ENCODE measurements around the gene GSTT4. TPM values are rescaled to one million over a fixed set of nuclear protein-coding genes. Genes with fewer than 3 reads are reported as not detected.

Gene GSTT4
- total and polyA plus RNA-seq, 8 donors = not detected

DNA sequence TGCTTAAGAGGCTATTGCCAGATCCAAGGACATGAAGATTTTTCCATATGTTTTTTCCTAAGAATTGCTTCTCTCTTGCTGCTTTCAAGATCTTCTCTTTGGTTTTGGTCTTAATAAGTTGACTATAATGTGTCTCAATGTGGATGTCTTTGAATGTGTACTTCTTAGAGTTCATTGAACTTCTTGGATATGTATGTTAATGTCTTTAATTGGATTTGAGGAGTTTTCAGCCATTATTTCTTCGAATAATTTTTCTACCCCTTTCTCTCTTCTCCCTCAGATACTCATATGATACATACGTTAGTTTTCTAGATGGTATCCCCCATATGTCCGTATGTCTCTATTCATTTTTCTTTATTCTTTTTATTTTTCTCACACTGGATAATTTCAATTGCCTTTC, 19.1 kb upstream of the GSTT4 start:
- Histone ChIP-seq H3K4me1 (peaks cover 0 to 6% (median 2%) of the 10 kb centered on the region in 4 donors), H3K27ac (no peak overlapping the region), H3K27me3 (no peaks in the 10 kb centered on the region), H3K36me3 (peaks cover 0 to 9% (median 8%) of the 10 kb centered on the region in 4 donors), H3K9me3 (peaks cover 0 to 5% (median 0%) of the 10 kb centered on the region in 4 donors), H3K4me3 (no peak overlapping the region)
- no peak for TF ChIP-seq EP300 (IDR thresholded peaks at IDR 0.05)
- TF ChIP-seq, protein P1, sequence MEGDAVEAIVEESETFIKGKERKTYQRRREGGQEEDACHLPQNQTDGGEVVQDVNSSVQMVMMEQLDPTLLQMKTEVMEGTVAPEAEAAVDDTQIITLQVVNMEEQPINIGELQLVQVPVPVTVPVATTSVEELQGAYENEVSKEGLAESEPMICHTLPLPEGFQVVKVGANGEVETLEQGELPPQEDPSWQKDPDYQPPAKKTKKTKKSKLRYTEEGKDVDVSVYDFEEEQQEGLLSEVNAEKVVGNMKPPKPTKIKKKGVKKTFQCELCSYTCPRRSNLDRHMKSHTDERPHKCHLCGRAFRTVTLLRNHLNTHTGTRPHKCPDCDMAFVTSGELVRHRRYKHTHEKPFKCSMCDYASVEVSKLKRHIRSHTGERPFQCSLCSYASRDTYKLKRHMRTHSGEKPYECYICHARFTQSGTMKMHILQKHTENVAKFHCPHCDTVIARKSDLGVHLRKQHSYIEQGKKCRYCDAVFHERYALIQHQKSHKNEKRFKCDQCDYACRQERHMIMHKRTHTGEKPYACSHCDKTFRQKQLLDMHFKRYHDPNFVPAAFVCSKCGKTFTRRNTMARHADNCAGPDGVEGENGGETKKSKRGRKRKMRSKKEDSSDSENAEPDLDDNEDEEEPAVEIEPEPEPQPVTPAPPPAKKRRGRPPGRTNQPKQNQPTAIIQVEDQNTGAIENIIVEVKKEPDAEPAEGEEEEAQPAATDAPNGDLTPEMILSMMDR (IDR thresholded peaks at IDR 0.05) = no peak
- TF ChIP-seq POLR2AphosphoS5 (IDR thresholded peaks at IDR 0.05) = no peak
- TF ChIP-seq POLR2A (IDR thresholded peaks at IDR 0.05) = no peak
- WGBS, 5 donors = 95 to 98% (median 96%) methylated on average over 3 of the region's 3 CpGs
- no peak for DNase-seq
- intact Hi-C loops (cut with DNase I; ENCODE audit: low total_unique reads) = no loop called here

DNA sequence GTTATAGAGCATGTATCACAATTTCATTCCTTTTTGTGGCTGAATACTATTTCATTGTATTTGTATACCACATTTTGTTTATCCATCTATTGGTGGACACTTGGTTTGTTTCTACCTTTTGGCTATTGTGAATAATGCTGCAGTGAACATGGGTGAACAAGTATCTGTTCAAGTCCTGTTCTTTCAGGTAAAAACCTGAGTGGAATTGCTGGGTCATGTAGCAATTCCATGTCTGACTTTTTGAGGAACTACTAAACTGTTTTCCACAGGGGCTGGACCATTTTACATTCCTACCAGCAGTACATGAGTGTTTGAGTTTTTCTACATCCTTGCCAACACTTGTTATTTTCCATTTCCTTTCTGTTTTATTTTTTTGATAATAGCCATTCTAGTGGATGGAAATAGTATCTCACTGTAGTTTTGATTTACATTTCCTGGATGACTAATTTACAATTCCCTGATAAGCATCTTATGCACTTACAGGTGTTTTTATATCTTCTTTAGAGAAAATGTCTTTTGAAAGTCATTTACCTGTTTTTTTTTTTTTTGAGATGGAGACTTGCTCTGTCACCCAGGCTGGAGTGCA, 18.0 kb upstream of the GSTT4 start:
- Histone ChIP-seq H3K27ac (no peak overlapping the region), H3K9me3 (peaks cover 0 to 5% (median 0%) of the 10 kb centered on the region in 4 donors), H3K4me3 (no peak overlapping the region), H3K27me3 (no peaks in the 10 kb centered on the region), H3K4me1 (peaks cover 0 to 6% (median 2%) of the 10 kb centered on the region in 4 donors), H3K36me3 (peaks cover 0 to 9% (median 8%) of the 10 kb centered on the region in 4 donors)
- TF ChIP-seq EP300 (IDR thresholded peaks at IDR 0.05) (no peak), POLR2A (IDR thresholded peaks at IDR 0.05) (no peak), POLR2AphosphoS5 (IDR thresholded peaks at IDR 0.05) (no peak)
- TF ChIP-seq, protein P1 (IDR thresholded peaks at IDR 0.05) = no peak
- no peak for DNase-seq
- intact Hi-C loops (cut with DNase I; ENCODE audit: low total_unique reads) = no loop called here

DNA sequence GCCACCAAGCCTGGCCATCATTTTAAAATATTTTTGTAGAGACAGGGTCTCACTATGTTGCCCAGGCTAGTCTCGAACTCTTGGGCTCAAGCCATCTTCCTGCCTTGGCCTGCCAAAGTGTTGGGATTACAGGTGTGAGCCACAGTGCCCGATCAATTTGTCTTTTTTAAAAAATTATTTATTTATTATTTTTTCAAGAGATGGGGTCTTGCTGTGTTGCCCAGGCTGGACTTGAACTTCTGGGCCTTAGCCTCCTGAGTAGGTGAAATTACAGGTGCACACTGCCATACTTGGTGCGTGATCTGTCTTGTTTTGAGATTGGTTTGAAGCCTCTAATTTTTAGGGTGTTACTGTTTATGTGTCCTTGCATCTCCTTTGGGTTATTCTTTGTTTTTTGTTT, 16.1 kb upstream of the GSTT4 start:
- DNase-seq = no peak
- Histone ChIP-seq H3K4me1 (peaks cover 0 to 6% (median 2%) of the 10 kb centered on the region in 4 donors), H3K36me3 (peaks cover 0 to 22% (median 18%) of the 10 kb centered on the region in 4 donors), H3K27ac (no peak overlapping the region), H3K9me3 (peaks cover 0 to 5% (median 0%) of the 10 kb centered on the region in 4 donors), H3K27me3 (no peaks in the 10 kb centered on the region), H3K4me3 (no peak overlapping the region)
- WGBS, 5 donors = 95 to 99% (median 98%) methylated on average over 3 of the region's 3 CpGs
- intact Hi-C loops (cut with DNase I; ENCODE audit: low total_unique reads) = no loop called here
- TF ChIP-seq POLR2AphosphoS5 (IDR thresholded peaks at IDR 0.05) (no peak), POLR2A (IDR thresholded peaks at IDR 0.05) (no peak), EP300 (IDR thresholded peaks at IDR 0.05) (no peak)
- TF ChIP-seq, protein P1 (IDR thresholded peaks at IDR 0.05) = no peak

GRCh38 chr22:24016156-24016555, 10.9 kb upstream of the GSTT4 start:
- DNase-seq = no peak
- H3K27ac ChIP-seq = no peak overlapping the region
- H3K4me1 ChIP-seq = peaks cover 7 to 26% (median 26%) of the 10 kb centered on the region in 4 donors
- no peaks in the 10 kb centered on the region for H3K27me3 ChIP-seq
- H3K36me3 ChIP-seq = peaks cover 0 to 13% (median 10%) of the 10 kb centered on the region in 4 donors
- 95 to 98% (median 96%) methylated on average over 1 of the region's 1 CpG for WGBS, 5 donors
- H3K4me3 ChIP-seq = no peak overlapping the region
- TF ChIP-seq POLR2A (IDR thresholded peaks at IDR 0.05) = no peak
- TF ChIP-seq EP300 (IDR thresholded peaks at IDR 0.05) = no peak
- no peak for TF ChIP-seq POLR2AphosphoS5 (IDR thresholded peaks at IDR 0.05)
- TF ChIP-seq, protein P1 (IDR thresholded peaks at IDR 0.05) = no peak
- H3K9me3 ChIP-seq = no peaks in the 10 kb centered on the region
- intact Hi-C loops (cut with DNase I; ENCODE audit: low total_unique reads) = loop anchor here (10.0 kb wide), 1 partner anchor 139 kb away; no protein-coding TSS in a partner anchor

All from stomach (tissue), 9 donors.